Hepatocyte (in vitro differentiated cells): Measurements from ENCODE around the gene AKAP10. TPM values are rescaled to one million over a fixed set of nuclear protein-coding genes. Genes with fewer than 3 reads are reported as not detected.
A peak's percentile ranks its signal among the peaks of the same experiment; 100 is the strongest.

Experiments used
- DNase-seq: peaks from one replicate; pipeline ENCODE4 v3.0.0-alpha.2; 2016; ENCODE audit warnings: low spot score
- H2AFZ ChIP-seq: fragments of 200-600 bp; sonication (generic); 2 replicates; pipeline ENCODE4 v1.6.0; 2016; ENCODE audit warnings: antibody characterized with exemption, mild to moderate bottlenecking
- H3K27ac ChIP-seq: fragments of 200-600 bp; sonication (generic); 2 replicates; pipeline ENCODE4 v1.5.1; 2016; ENCODE audit warnings: mild to moderate bottlenecking
- H3K27me3 ChIP-seq: fragments of 200-600 bp; sonication (generic); 2 replicates; pipeline ENCODE4 v1.6.1; 2016
- H3K36me3 ChIP-seq: fragments of 200-600 bp; sonication (generic); replicated peaks from 2 replicates; pipeline ENCODE4 v1.5.1; 2016; ENCODE audit warnings: low read depth; ENCODE audit not compliant: insufficient read depth
- H3K4me1 ChIP-seq: fragments of 200-600 bp; sonication (generic); 2 replicates; pipeline ENCODE4 v1.5.1; 2016; ENCODE audit warnings: mild to moderate bottlenecking, moderate library complexity; ENCODE audit not compliant: insufficient read depth
- H3K4me2 ChIP-seq: fragments of 200-600 bp; sonication (generic); 2 replicates; pipeline ENCODE4 v1.6.0; 2016
- H3K4me3 ChIP-seq: fragments of 200-600 bp; sonication (generic); 2 replicates; pipeline ENCODE4 v1.5.1; 2016; ENCODE audit warnings: mild to moderate bottlenecking
- H3K79me2 ChIP-seq: fragments of 200-600 bp; sonication (generic); 2 replicates; pipeline ENCODE4 v1.6.0; 2017; ENCODE audit warnings: mild to moderate bottlenecking
- H3K9me2 ChIP-seq: fragments of 200-600 bp; sonication (generic); replicated peaks from 2 replicates; pipeline ENCODE4 v1.6.0; 2017; ENCODE audit warnings: mild to moderate bottlenecking; ENCODE audit not compliant: insufficient read depth
- H3K9me3 ChIP-seq: fragments of 200-600 bp; sonication (generic); 2 replicates; pipeline ENCODE4 v1.5.1; 2016; ENCODE audit warnings: low read depth, mild to moderate bottlenecking
- H4K20me1 ChIP-seq: fragments of 200-600 bp; sonication (generic); 2 replicates; pipeline ENCODE4 v1.6.0; 2016; ENCODE audit warnings: mild to moderate bottlenecking; ENCODE audit not compliant: insufficient read depth, poor library complexity, severe bottlenecking
- CTCF ChIP-seq: fragments of 200-600 bp; sonication (generic); IDR thresholded peaks from 2 replicates; pipeline ENCODE4 v1.5.1; 2016; ENCODE audit warnings: antibody characterized with exemption, mild to moderate bottlenecking; ENCODE audit not compliant: poor library complexity
- EZH2 ChIP-seq: fragments of 200-600 bp; sonication (generic); IDR thresholded peaks from 2 replicates; pipeline ENCODE4 v1.6.1; 2016; ENCODE audit warnings: antibody characterized with exemption, mild to moderate bottlenecking, borderline replicate concordance
- EZH2phosphoT487 ChIP-seq: fragments of 200-600 bp; sonication (generic); IDR thresholded peaks from one replicate; pipeline ENCODE4 v1.6.1; 2018; ENCODE audit warnings: antibody characterized with exemption, mild to moderate bottlenecking, low read depth, moderate library complexity; ENCODE audit not compliant: unreplicated experiment, severe bottlenecking
- WGBS: methylation state at CpG from one replicate; pipeline ENCODE4 v1.1.6; 2016; ENCODE audit warnings: low lambda C conversion rate; ENCODE audit errors: missing lambda C conversion rate; 5-methylcytosine and 5-hydroxymethylcytosine counted together
- polyA plus RNA-seq: library from polyadenylated mRNA; unstranded; fragments of >200 nt; fragmentation: Nextera tagmentation; extraction: Ambion mirVana; gene quantifications from 2 replicates; pipeline ENCODE4 v1.2.1, GENCODE V29; 2016
- total RNA-seq: library from RNA; depleted of rRNA; stranded (reverse); fragments of >200 nt; gene quantifications from 2 replicates; pipeline ENCODE4 v1.2.3, GENCODE V29; 2014

AKAP10 gene
- total and polyA plus RNA-seq, 2 experiments from 2014 or later: 17.6 to 19.6 TPM

- no peaks in the 10 kb centered on the region for H3K9me2 ChIP-seq
- peaks cover 24% of the 10 kb centered on the region for H3K4me1 ChIP-seq
- H2AFZ ChIP-seq: no peak overlapping the region
- peaks cover 4% of the 10 kb centered on the region for H4K20me1 ChIP-seq
- no peak for DNase-seq
- WGBS: 80% methylated on average over 2 of the region's 2 CpGs
- peaks cover 5% of the 10 kb centered on the region for H3K36me3 ChIP-seq
- H3K27ac ChIP-seq: peak overlapping the region; percentile 36
- no peak overlapping the region for H3K4me2 ChIP-seq
- TF ChIP-seq EZH2 (no peak), EZH2phosphoT487 (no peak), CTCF (no peak)
- no peaks in the 10 kb centered on the region for H3K27me3 ChIP-seq
- H3K79me2 ChIP-seq: peaks cover 45% of the 10 kb centered on the region
- no peaks in the 10 kb centered on the region for H3K9me3 ChIP-seq
- H3K4me3 ChIP-seq: no peak overlapping the region
Observed at GRCh38 chr17:19939993-19940721, 37.5 kb downstream of the AKAP10 start.

GRCh38 chr17:19938736-19939135, 38.9 kb downstream of the AKAP10 start:
- H3K79me2 ChIP-seq: peaks cover 31% of the 10 kb centered on the region
- no peaks in the 10 kb centered on the region for H3K27me3 ChIP-seq
- peaks cover 5% of the 10 kb centered on the region for H3K36me3 ChIP-seq
- no peak overlapping the region for H3K4me3 ChIP-seq
- peaks cover 4% of the 10 kb centered on the region for H4K20me1 ChIP-seq
- TF ChIP-seq CTCF (no peak), EZH2phosphoT487 (no peak), EZH2 (no peak)
- no peak overlapping the region for H2AFZ ChIP-seq
- H3K4me2 ChIP-seq: no peak overlapping the region
- peaks cover 24% of the 10 kb centered on the region for H3K4me1 ChIP-seq
- no peak overlapping the region for H3K27ac ChIP-seq
- H3K9me3 ChIP-seq: no peaks in the 10 kb centered on the region
- DNase-seq: no peak
- H3K9me2 ChIP-seq: no peaks in the 10 kb centered on the region
- 98% methylated on average over 10 of the region's 10 CpGs for WGBS

GRCh38 chr17:19937522-19937921, 40.1 kb downstream of the AKAP10 start:
- Histone ChIP-seq H3K27me3 (no peaks in the 10 kb centered on the region), H3K27ac (no peak overlapping the region), H3K9me3 (no peaks in the 10 kb centered on the region), H3K36me3 (peaks cover 5% of the 10 kb centered on the region), H3K9me2 (no peaks in the 10 kb centered on the region), H3K4me2 (no peak overlapping the region), H3K4me3 (no peak overlapping the region), H3K4me1 (peaks cover 24% of the 10 kb centered on the region), H2AFZ (no peak overlapping the region), H4K20me1 (peaks cover 4% of the 10 kb centered on the region), H3K79me2 (peaks cover 19% of the 10 kb centered on the region)
- TF ChIP-seq EZH2phosphoT487: no peak
- TF ChIP-seq EZH2: no peak
- 54% methylated on average over 2 of the region's 2 CpGs for WGBS
- no peak for DNase-seq

GRCh38 chr17:19935169-19935568, 42.5 kb downstream of the AKAP10 start:
- peaks cover 5% of the 10 kb centered on the region for H3K36me3 ChIP-seq
- TF ChIP-seq EZH2: no peak
- no peak for TF ChIP-seq EZH2phosphoT487
- no peaks in the 10 kb centered on the region for H3K9me3 ChIP-seq

More at GRCh38 chr17:19935169-19935568, 42.5 kb downstream of the AKAP10 start:
- Histone ChIP-seq H3K4me2 (no peak overlapping the region), H3K9me2 (no peaks in the 10 kb centered on the region), H3K4me3 (no peak overlapping the region), H3K4me1 (peaks cover 7% of the 10 kb centered on the region), H2AFZ (no peak overlapping the region), H3K79me2 (peaks cover 14% of the 10 kb centered on the region), H3K27ac (no peak overlapping the region), H4K20me1 (no peaks in the 10 kb centered on the region), H3K27me3 (no peaks in the 10 kb centered on the region)
- 98% methylated on average over 2 of the region's 2 CpGs for WGBS
- DNase-seq: no peak
